Loucy (cell line): ENCODE results near the gene MTHFD2L.

Experiments used
- EZH2phosphoT487 ChIP-seq: fragments of 200-600 bp; IDR thresholded peaks from 2 replicates; pipeline ENCODE4 v1.6.1; 2018; ENCODE audit warnings: antibody characterized with exemption, mild to moderate bottlenecking, moderate library complexity, borderline replicate concordance
- TF ChIP-seq, protein P1 (sequence below): fragments of 200-600 bp; sonication (generic); conservative IDR thresholded peaks from 2 replicates; pipeline ENCODE4 v1.5.1; 2014; ENCODE audit warnings: mild to moderate bottlenecking, antibody characterized with exemption, low read length

- TF ChIP-seq, protein P1, sequence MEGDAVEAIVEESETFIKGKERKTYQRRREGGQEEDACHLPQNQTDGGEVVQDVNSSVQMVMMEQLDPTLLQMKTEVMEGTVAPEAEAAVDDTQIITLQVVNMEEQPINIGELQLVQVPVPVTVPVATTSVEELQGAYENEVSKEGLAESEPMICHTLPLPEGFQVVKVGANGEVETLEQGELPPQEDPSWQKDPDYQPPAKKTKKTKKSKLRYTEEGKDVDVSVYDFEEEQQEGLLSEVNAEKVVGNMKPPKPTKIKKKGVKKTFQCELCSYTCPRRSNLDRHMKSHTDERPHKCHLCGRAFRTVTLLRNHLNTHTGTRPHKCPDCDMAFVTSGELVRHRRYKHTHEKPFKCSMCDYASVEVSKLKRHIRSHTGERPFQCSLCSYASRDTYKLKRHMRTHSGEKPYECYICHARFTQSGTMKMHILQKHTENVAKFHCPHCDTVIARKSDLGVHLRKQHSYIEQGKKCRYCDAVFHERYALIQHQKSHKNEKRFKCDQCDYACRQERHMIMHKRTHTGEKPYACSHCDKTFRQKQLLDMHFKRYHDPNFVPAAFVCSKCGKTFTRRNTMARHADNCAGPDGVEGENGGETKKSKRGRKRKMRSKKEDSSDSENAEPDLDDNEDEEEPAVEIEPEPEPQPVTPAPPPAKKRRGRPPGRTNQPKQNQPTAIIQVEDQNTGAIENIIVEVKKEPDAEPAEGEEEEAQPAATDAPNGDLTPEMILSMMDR = peak; percentile 95
- TF ChIP-seq EZH2phosphoT487 = no peak
Observed at GRCh38 chr4:74133786-74134499, 24.0 kb upstream of the MTHFD2L start.
